GM18519 (cell line): ENCODE results near the gene LAPTM5.

Source experiments
- ATAC-seq: cut with Tn5 transposase; IDR thresholded peaks from one replicate; pipeline ENCODE4 v1.9.1; 2021; ENCODE audit warnings: mild to moderate bottlenecking, moderate library complexity; ENCODE audit not compliant: unreplicated experiment, low FRiP score

Gene LAPTM5

GRCh38 chr1:30758121-30758688 lies 631 bp upstream of the LAPTM5 start:
- no peak for ATAC-seq

GRCh38 chr1:30756545-30757351 lies 826 bp downstream of the LAPTM5 start:
- no peak for ATAC-seq

- ATAC-seq = no peak
Measured at GRCh38 chr1:30756206-30756544, 1.4 kb downstream of the LAPTM5 start.

GRCh38 chr1:30755746-30756145 lies 1.8 kb downstream of the LAPTM5 start:
- ATAC-seq = no peak

GRCh38 chr1:30755334-30755733 lies 2.2 kb downstream of the LAPTM5 start:
- ATAC-seq = no peak

GRCh38 chr1:30754684-30755171 lies 2.8 kb downstream of the LAPTM5 start:
- ATAC-seq = peak; percentile 37

GRCh38 chr1:30753660-30754123 lies 3.9 kb downstream of the LAPTM5 start:
- ATAC-seq = no peak

GRCh38 chr1:30753118-30753517 lies 4.5 kb downstream of the LAPTM5 start:
- ATAC-seq = no peak

- no peak for ATAC-seq
Measured at GRCh38 chr1:30752651-30752908, 5.0 kb downstream of the LAPTM5 start.

- no peak for ATAC-seq
Measured at GRCh38 chr1:30751830-30752650, 5.5 kb downstream of the LAPTM5 start.

GRCh38 chr1:30750731-30751291 lies 6.8 kb downstream of the LAPTM5 start:
- no peak for ATAC-seq

GRCh38 chr1:30749691-30750583 lies 7.6 kb downstream of the LAPTM5 start:
- ATAC-seq = no peak

GRCh38 chr1:30748699-30749401 lies 8.7 kb downstream of the LAPTM5 start:
- no peak for ATAC-seq

- no peak for ATAC-seq
Measured at GRCh38 chr1:30748098-30748698, 9.4 kb downstream of the LAPTM5 start.

- no peak for ATAC-seq
Measured at GRCh38 chr1:30747033-30748008, 10.3 kb downstream of the LAPTM5 start.

- ATAC-seq = no peak
Measured at GRCh38 chr1:30746212-30747032, 11.2 kb downstream of the LAPTM5 start.

- ATAC-seq = no peak
Measured at GRCh38 chr1:30745834-30746208, 11.8 kb downstream of the LAPTM5 start.
